ENCODE results near the gene DNAH2. TPM values are rescaled to one million over a fixed set of nuclear protein-coding genes. Genes with fewer than 3 reads are reported as not detected.

Gene DNAH2
- total and polyA plus RNA-seq, 2 of the 8 experiments (the other 6 are each of a cell fraction or from before 2014, with no cell fraction given): 0.13 to 0.18 TPM

DNA sequence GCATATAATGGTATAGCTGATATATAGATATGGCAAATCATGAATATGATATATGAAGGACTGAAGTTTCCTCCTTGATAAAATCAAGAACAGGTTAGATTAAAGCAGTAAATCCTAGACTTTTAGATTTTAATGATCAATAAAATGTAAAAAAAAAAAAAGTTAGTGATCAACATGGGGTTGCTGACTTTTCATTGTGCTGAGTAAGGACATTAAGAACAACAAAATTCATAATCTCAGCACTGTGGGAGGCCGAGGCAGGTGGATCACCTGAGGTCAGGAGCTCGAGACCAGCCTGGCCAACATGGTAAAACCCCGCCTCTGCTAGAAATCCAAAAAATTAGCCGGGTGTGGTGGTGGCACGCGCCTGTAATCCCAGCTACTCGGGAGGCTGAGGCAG lies 160.7 kb downstream of the DNAH2 start:
- POLR2A ChIA-PET (ENCODE audit: partially characterized antibody): interaction anchor here (0.6 to 0.7 kb wide), 2 partner anchors 21 to 24 kb away, joined by 3 read pairs; partner anchors contain the start of gene NAA38
- no peak for TF ChIP-seq NRF1 (IDR thresholded peaks at IDR 0.05; ENCODE audit: low read depth, low read length)
- TF ChIP-seq JUND (IDR thresholded peaks at IDR 0.05; ENCODE audit: low read length): no peak
- no peak for TF ChIP-seq SP2 (IDR thresholded peaks at IDR 0.05; ENCODE audit: low read length)

More for the DNA sequence above, 160.7 kb downstream of the DNAH2 start:
- Histone ChIP-seq H3K14ac (ENCODE audit: insufficient read length) (no peak overlapping the region), H2AFZ (ENCODE audit: low read length) (no peak overlapping the region), H4K20me1 (replicated peaks in 1 of 2; ENCODE audit: control insufficient read depth in 1 of 2, insufficient read depth in 2 of 2, low read length in 2 of 2) (no peaks in the 10 kb centered on the region), H2BK5ac (ENCODE audit: low read depth, low read length) (no peak overlapping the region), H4K5ac (ENCODE audit: insufficient read length, low read depth, low read length) (no peak overlapping the region), H3K9ac (replicated peaks in 1 of 4; ENCODE audit: extremely low read depth in 1 of 4, low read depth in 3 of 4, low read length in 3 of 4) (no peak overlapping the region), H3K36me3 (ENCODE audit: control insufficient read depth in 2 of 4, insufficient read depth in 4 of 4, low read length in 3 of 4) (peaks cover 3 to 10% (median 5%) of the 10 kb centered on the region in 4 experiments; a peak in 5 of 8 replicates), H2BK15ac (ENCODE audit: low read length) (no peak overlapping the region), H3K4me3 (ENCODE audit: extremely low read depth in 1 of 4, insufficient read depth in 2 of 4, low read depth in 3 of 4, low read length in 4 of 4) (no peak overlapping the region), H3K56ac (replicated peaks; ENCODE audit: insufficient read length, low read depth, low read length) (no peak overlapping the region), H2AK5ac (ENCODE audit: low read depth, low read length) (no peak overlapping the region), H3K79me1 (ENCODE audit: low read depth, low read length) (no peaks in the 10 kb centered on the region), H4K8ac (ENCODE audit: extremely low read depth, insufficient read depth, low read length) (no peak overlapping the region), H3K4ac (replicated peaks; ENCODE audit: insufficient read length, low read depth, low read length) (no peak overlapping the region), H3K27me3 (replicated peaks in 1 of 4; ENCODE audit: control insufficient read depth in 3 of 4, extremely low read depth in 1 of 4, insufficient read depth in 3 of 4, low read length in 3 of 4) (no peaks in the 10 kb centered on the region), H3K79me2 (ENCODE audit: control insufficient read depth in 1 of 2, insufficient read depth in 2 of 2, low read length in 2 of 2) (no peaks in the 10 kb centered on the region), H3K4me1 (replicated peaks in 1 of 4; ENCODE audit: control insufficient read depth in 3 of 4, insufficient read depth in 4 of 4, low read length in 3 of 4) (no peaks in the 10 kb centered on the region; a peak in 1 of 7 replicates), H3K23me2 (ENCODE audit: low read depth, low read length) (no peaks in the 10 kb centered on the region), H2BK12ac (ENCODE audit: low read depth, low read length) (no peak overlapping the region), H3K9me3 (ENCODE audit: insufficient read depth in 2 of 2, low read depth in 1 of 2, low read length in 1 of 2) (no peaks in the 10 kb centered on the region), H3K4me2 (ENCODE audit: insufficient read depth in 1 of 2, low read depth in 2 of 2, low read length in 2 of 2) (no peak overlapping the region), H2BK20ac (ENCODE audit: low read length) (no peak overlapping the region), H3K18ac (ENCODE audit: extremely low read depth, low read length) (no peak overlapping the region), H4K91ac (replicated peaks; ENCODE audit: insufficient read length, low read length) (no peak overlapping the region), H3K23ac (ENCODE audit: insufficient read length) (no peak overlapping the region), H3K27ac (ENCODE audit: low read depth, low read length) (no peak overlapping the region), H2BK120ac (replicated peaks; ENCODE audit: low read depth, low read length) (no peak overlapping the region)
- 94% methylated on average over 7 of the region's 7 CpGs; no CpG with 5 or more reads in 1 of the 2 experiments for WGBS, 2 experiments (ENCODE audit: extremely low coverage in 1 of 2, insufficient coverage in 1 of 2, insufficient read length in 1 of 2, insufficient replicate concordance in 2 of 2, low coverage in 1 of 2, low lambda C conversion rate in 2 of 2, missing lambda C conversion rate in 1 of 2)
- no peak for DNase-seq (ENCODE audit: low read depth in 1 of 2, low spot score in 2 of 2)
- FAIRE-seq: no peak
- CTCF ChIA-PET (ENCODE audit: partially characterized antibody): interaction anchor here (1.6 kb wide), 1 partner anchor 112 kb away, joined by 3 read pairs; no protein-coding TSS in a partner anchor
